ENCODE measurements around the gene IRF5.

DNA sequence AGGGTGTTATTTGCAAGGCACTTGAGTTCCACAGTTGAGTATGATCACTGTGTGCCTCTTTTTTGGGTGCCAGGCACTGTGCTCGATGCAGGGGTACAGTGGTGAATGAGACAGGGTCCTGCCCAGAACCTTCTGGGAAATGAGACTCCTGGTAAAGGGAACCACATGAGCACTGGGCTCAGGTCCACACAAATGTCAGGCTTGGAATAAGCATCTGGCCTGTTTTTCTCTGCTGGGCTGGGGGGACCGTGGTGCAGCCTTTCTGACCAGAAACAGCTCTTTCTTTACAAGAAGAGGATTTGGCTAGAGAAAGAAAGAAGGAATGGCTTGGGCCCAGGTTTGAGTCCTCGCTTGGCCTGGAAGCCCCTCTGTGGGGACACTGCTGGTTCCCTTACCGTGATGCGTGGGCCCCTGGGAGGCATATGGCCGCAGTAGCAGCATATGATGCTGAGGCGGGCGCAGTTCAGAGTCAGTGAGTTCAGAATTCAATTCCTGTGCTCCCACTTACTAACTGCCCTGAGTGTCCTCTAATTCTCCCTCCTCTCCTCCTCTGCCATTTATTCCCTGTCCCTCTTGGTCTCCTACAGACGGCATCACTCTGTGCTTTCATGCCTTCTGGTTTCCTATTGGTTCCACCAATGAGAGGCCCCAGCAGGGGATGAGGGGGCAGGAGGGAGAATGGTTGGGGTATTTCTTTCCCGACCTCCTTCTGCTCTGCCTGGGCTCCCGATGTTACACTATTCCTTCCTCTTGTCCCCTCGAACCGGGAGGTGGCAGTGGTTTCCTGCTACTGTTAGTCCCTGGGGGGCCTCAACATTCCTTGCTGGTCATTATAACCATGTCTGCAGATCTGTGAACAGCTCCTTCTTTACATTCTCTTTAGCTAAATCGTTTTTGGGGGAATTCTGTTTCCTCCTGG lies 17.6 kb upstream of the IRF5 start:
- no peak for TF ChIP-seq ARNT (IDR thresholded peaks at IDR 0.05)
- no peak for TF ChIP-seq FOXM1 (IDR thresholded peaks at IDR 0.05; ENCODE audit: borderline replicate concordance)
- TF ChIP-seq FOXK2 (IDR thresholded peaks at IDR 0.05): no peak
- TF ChIP-seq, protein P1, sequence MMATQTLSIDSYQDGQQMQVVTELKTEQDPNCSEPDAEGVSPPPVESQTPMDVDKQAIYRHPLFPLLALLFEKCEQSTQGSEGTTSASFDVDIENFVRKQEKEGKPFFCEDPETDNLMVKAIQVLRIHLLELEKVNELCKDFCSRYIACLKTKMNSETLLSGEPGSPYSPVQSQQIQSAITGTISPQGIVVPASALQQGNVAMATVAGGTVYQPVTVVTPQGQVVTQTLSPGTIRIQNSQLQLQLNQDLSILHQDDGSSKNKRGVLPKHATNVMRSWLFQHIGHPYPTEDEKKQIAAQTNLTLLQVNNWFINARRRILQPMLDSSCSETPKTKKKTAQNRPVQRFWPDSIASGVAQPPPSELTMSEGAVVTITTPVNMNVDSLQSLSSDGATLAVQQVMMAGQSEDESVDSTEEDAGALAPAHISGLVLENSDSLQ (IDR thresholded peaks at IDR 0.05): no peak
- TF ChIP-seq SUZ12 (IDR thresholded peaks at IDR 0.05): no peak
- TF ChIP-seq HDGF (IDR thresholded peaks at IDR 0.05; ENCODE audit: borderline replicate concordance): no peak
- no peak for TF ChIP-seq BHLHE40 (IDR thresholded peaks at IDR 0.05; ENCODE audit: borderline replicate concordance)
- TF ChIP-seq SP1 (IDR thresholded peaks at IDR 0.05): no peak
